ENCODE data around the gene PRSS33.

Gene PRSS33

GRCh38 chr16:2771496-2772402 lies 15.6 kb downstream of the PRSS33 start:
- no peak overlapping the region for H3K4me3 ChIP-seq (ENCODE audit: low read depth, low read length)
- DNase-seq (ENCODE audit: low read depth), result no peak
- no peak for TF ChIP-seq CTCF (IDR thresholded peaks at IDR 0.05; ENCODE audit: low read depth, low read length, missing control alignments)

GRCh38 chr16:2770057-2770951 lies 17.1 kb downstream of the PRSS33 start:
- DNase-seq (ENCODE audit: low read depth), result no peak
- TF ChIP-seq CTCF (IDR thresholded peaks at IDR 0.05; ENCODE audit: low read depth, low read length, missing control alignments), result no peak
- no peak overlapping the region for H3K4me3 ChIP-seq (ENCODE audit: low read depth, low read length)

- no peak overlapping the region for H3K4me3 ChIP-seq (ENCODE audit: low read depth, low read length)
- TF ChIP-seq CTCF (IDR thresholded peaks at IDR 0.05; ENCODE audit: low read depth, low read length, missing control alignments), result no peak
- no peak for DNase-seq (ENCODE audit: low read depth)
Measured at GRCh38 chr16:2769675-2770056, 17.7 kb downstream of the PRSS33 start.

GRCh38 chr16:2769100-2769529 lies 18.2 kb downstream of the PRSS33 start:
- H3K4me3 ChIP-seq (ENCODE audit: low read depth, low read length), result no peak overlapping the region
- TF ChIP-seq CTCF (IDR thresholded peaks at IDR 0.05; ENCODE audit: low read depth, low read length, missing control alignments), result no peak
- no peak for DNase-seq (ENCODE audit: low read depth)

GRCh38 chr16:2768403-2769089 lies 18.8 kb downstream of the PRSS33 start:
- TF ChIP-seq CTCF (IDR thresholded peaks at IDR 0.05; ENCODE audit: low read depth, low read length, missing control alignments), result no peak
- DNase-seq (ENCODE audit: low read depth), result no peak
- H3K4me3 ChIP-seq (ENCODE audit: low read depth, low read length), result no peak overlapping the region

- no peak for DNase-seq (ENCODE audit: low read depth)
- H3K4me3 ChIP-seq (ENCODE audit: low read depth, low read length), result no peak overlapping the region
- TF ChIP-seq CTCF (IDR thresholded peaks at IDR 0.05; ENCODE audit: low read depth, low read length, missing control alignments), result no peak
Measured at GRCh38 chr16:2767891-2768290, 19.5 kb downstream of the PRSS33 start.
